HepG2 (cell line): ENCODE measurements around the gene BCORL1. TPM values are rescaled to one million over a fixed set of nuclear protein-coding genes. Genes with fewer than 3 reads are reported as not detected.

Source experiments
- ATAC-seq: fragments of 200-7000 bp; cut with Tn5 transposase; 3 replicates; pipeline ENCODE4 v1.9.1; 2020; ENCODE audit warnings: mild to moderate bottlenecking, moderate library complexity
- BruUV-seq: library from RNA; stranded (reverse); fragments of 400-500 nt; replicated peaks from 2 replicates; lab custom pipeline; 2021; lab: Mats Ljungman, UMichigan
- CTCF ChIA-PET: fragments of 300-600 bp; formaldehyde crosslinking; extraction: SDS; loops from one replicate; lab custom pipeline; 2021; ENCODE audit warnings: low total read pairs, inconsistent platforms, low intra/inter-chr PET ratio; lab: Yijun Ruan, JAX
- POLR2A ChIA-PET: fragments of 350-600 bp; sonication (Branson Sonifier 250); formaldehyde crosslinking; loops from one replicate; lab custom pipeline; 2020; ENCODE audit warnings: antibody characterized with exemption, inconsistent platforms; lab: Yijun Ruan, JAX
- DNase-seq: peaks from one replicate; pipeline ENCODE4 v3.0.0-alpha.2; 2015; ENCODE audit warnings: low spot score
- FAIRE-seq: peaks from 3 replicates; lab custom pipeline; 2011; peaks lifted over from hg19 to GRCh38; lab: Jason Lieb, UNC
- H2AFZ ChIP-seq: one replicate; pipeline ENCODE4 v1.6.1; 2011; ENCODE audit warnings: low read length, inconsistent platforms
- H3K27ac ChIP-seq: fragments of 300-600 bp; 3 replicates; pipeline ENCODE4 v1.8.0; 2011; ENCODE audit warnings: mixed run types, mild to moderate bottlenecking, mixed read lengths, low read length, inconsistent platforms; ENCODE audit not compliant: insufficient read depth; ENCODE audit errors: extremely low read length
- H3K27me3 ChIP-seq, 2 experiments: fragments of 200-600 bp in 1 of 2; 2 replicates in 1 of 2; 3 replicates in 1 of 2; pipeline versions ENCODE4 v1.6.0 to v1.8.0; 2011; ENCODE audit warnings: low read length in 2 of 2, mild to moderate bottlenecking in 2 of 2, moderate library complexity in 2 of 2, inconsistent platforms in 1 of 2; ENCODE audit not compliant: insufficient read depth in 2 of 2, control insufficient read depth in 1 of 2
- H3K36me3 ChIP-seq, 2 experiments: fragments of 200-600 bp in 1 of 2; replicated peaks in 1 of 2; 2 replicates in 1 of 2; 3 replicates in 1 of 2; pipeline versions ENCODE4 v1.5.1 to v1.8.0; 2011; ENCODE audit warnings: low read length in 2 of 2, inconsistent platforms in 1 of 2; ENCODE audit not compliant: insufficient read depth in 2 of 2, control insufficient read depth in 1 of 2
- H3K4me1 ChIP-seq: 2 replicates; pipeline ENCODE4 v1.5.1; 2012; ENCODE audit warnings: low read length, inconsistent platforms; ENCODE audit not compliant: insufficient read depth
- H3K4me2 ChIP-seq: 2 replicates; pipeline ENCODE4 v1.6.0; 2011; ENCODE audit warnings: low read depth, low read length, inconsistent platforms
- H3K4me3 ChIP-seq, 3 experiments: fragments of 200-600 bp in 1 of 3; sonication (generic), shearing (Covaris generic) in 1 of 3; replicated peaks in 1 of 3; 2 replicates each; pipeline ENCODE4 v1.5.1; 2011 to 2016; ENCODE audit warnings: low read length in 3 of 3, inconsistent platforms in 2 of 3, low read depth in 2 of 3, mild to moderate bottlenecking in 2 of 3, control low read depth in 1 of 3, mixed read lengths in 1 of 3; ENCODE audit not compliant: insufficient read depth in 1 of 3
- H3K79me2 ChIP-seq: one replicate; pipeline ENCODE4 v1.6.1; 2011; ENCODE audit warnings: low read length, inconsistent platforms; ENCODE audit not compliant: insufficient read depth
- H3K9ac ChIP-seq: 2 replicates; pipeline ENCODE4 v1.6.0; 2011; ENCODE audit warnings: mild to moderate bottlenecking, low read depth, low read length, inconsistent platforms; ENCODE audit not compliant: insufficient read depth
- H3K9me3 ChIP-seq: 2 replicates; pipeline ENCODE4 v1.5.1; 2012; ENCODE audit warnings: mild to moderate bottlenecking, low read length
- H4K20me1 ChIP-seq: 2 replicates; pipeline ENCODE4 v1.6.0; 2011; ENCODE audit warnings: inconsistent platforms, mild to moderate bottlenecking, low read length, moderate library complexity; ENCODE audit not compliant: insufficient read depth
- ELF4 ChIP-seq: sonication (generic); formaldehyde crosslinking; IDR thresholded peaks from 2 replicates; pipeline ENCODE4 v1.5.0; 2020; ENCODE audit warnings: missing genetic modification reagents, mild to moderate bottlenecking, moderate library complexity, borderline replicate concordance
- GZF1 ChIP-seq: sonication (generic); formaldehyde crosslinking; IDR thresholded peaks from 2 replicates; pipeline ENCODE4 v1.5.1; 2020; ENCODE audit warnings: mild to moderate bottlenecking, missing genetic modification reagents
- HNRNPUL1 ChIP-seq: fragments of 200-400 bp; formaldehyde crosslinking; IDR thresholded peaks from 2 replicates; pipeline ENCODE4 v1.6.1; 2017; ENCODE audit warnings: low read depth, mild to moderate bottlenecking, low read length, moderate library complexity
- MED8 ChIP-seq: sonication (generic); formaldehyde crosslinking; IDR thresholded peaks from 2 replicates; pipeline ENCODE4 v1.8.1; 2023; ENCODE audit warnings: mild to moderate bottlenecking, missing genetic modification reagents; ENCODE audit not compliant: insufficient replicate concordance
- PBX2 ChIP-seq: IDR thresholded peaks from 2 replicates; pipeline ENCODE4 v1.6.1; 2016; ENCODE audit warnings: control low read depth
- PRDM4 ChIP-seq: sonication (generic); formaldehyde crosslinking; IDR thresholded peaks from 2 replicates; pipeline ENCODE4 v1.9.0; 2021; ENCODE audit warnings: missing genetic modification reagents, borderline replicate concordance
- SKI ChIP-seq: fragments of 450-650 bp; IDR thresholded peaks from one replicate; pipeline ENCODE4 v1.6.1; 2018; ENCODE audit warnings: mild to moderate bottlenecking; ENCODE audit not compliant: partially characterized antibody
- THAP8 ChIP-seq: sonication (generic); formaldehyde crosslinking; IDR thresholded peaks from 2 replicates; pipeline ENCODE4 v1.5.1; 2020; ENCODE audit warnings: missing genetic modification reagents, mild to moderate bottlenecking, borderline replicate concordance
- ZBTB7A ChIP-seq: sonication (generic); formaldehyde crosslinking; IDR thresholded peaks from 2 replicates; pipeline ENCODE4 v1.8.0; 2022; ENCODE audit warnings: mild to moderate bottlenecking, missing genetic modification reagents
- ZIK1 ChIP-seq: sonication (generic); formaldehyde crosslinking; IDR thresholded peaks from 2 replicates; pipeline ENCODE4 v1.5.0; 2020; ENCODE audit warnings: mild to moderate bottlenecking, low read depth, missing genetic modification reagents, borderline replicate concordance
- ZKSCAN5 ChIP-seq: sonication (generic); formaldehyde crosslinking; IDR thresholded peaks from 2 replicates; pipeline ENCODE4 v1.5.1; 2020; ENCODE audit warnings: mild to moderate bottlenecking, missing genetic modification reagents
- ZNF225 ChIP-seq: sonication (generic); formaldehyde crosslinking; IDR thresholded peaks from 2 replicates; pipeline ENCODE4 v1.4.0; 2020; ENCODE audit warnings: mild to moderate bottlenecking, missing genetic modification reagents
- ZNF558 ChIP-seq: sonication (generic); formaldehyde crosslinking; IDR thresholded peaks from 2 replicates; pipeline ENCODE4 v1.9.0; 2022; ENCODE audit warnings: mild to moderate bottlenecking, missing genetic modification reagents, borderline replicate concordance
- ZNF724P ChIP-seq: sonication (generic); formaldehyde crosslinking; IDR thresholded peaks from 2 replicates; pipeline ENCODE4 v1.8.0; 2022; ENCODE audit warnings: missing genetic modification reagents, borderline replicate concordance
- ZNF749 ChIP-seq: sonication (generic); formaldehyde crosslinking; IDR thresholded peaks from 2 replicates; pipeline ENCODE4 v1.8.0; 2022; ENCODE audit warnings: mild to moderate bottlenecking, missing genetic modification reagents, moderate library complexity, borderline replicate concordance
- ZNF782 ChIP-seq: sonication (generic); formaldehyde crosslinking; IDR thresholded peaks from 2 replicates; pipeline ENCODE4 v1.4.0; 2020; ENCODE audit warnings: missing genetic modification reagents, mild to moderate bottlenecking, borderline replicate concordance
- WGBS: methylation state at CpG from one replicate; pipeline ENCODE4 v1.1.6; 2017; ENCODE audit warnings: low lambda C conversion rate; 5-methylcytosine and 5-hydroxymethylcytosine counted together
- in situ Hi-C: cut with HindIII; loops from 2 replicates; pipeline ENCODE4 v1.10.0; 2017; ENCODE audit warnings: low pct_unique_long_range_greater_than_20kb; ENCODE audit not compliant: extremely low pct_ligation_motif_present
- intact Hi-C: fragments of 100-400 bp; cut with micrococcal nuclease; formaldehyde crosslinking; loops from one replicate; pipeline ENCODE4 v1.10.0; 2022; ENCODE audit not compliant: unreplicated experiment
- polyA plus RNA-seq, 8 experiments: library from polyadenylated mRNA; depleted of rRNA in 3 of 8; stranded (reverse) in 7 of 8; unstranded in 1 of 8; fragments of >200 nt; fragmentation: Illumina TruSeq in 4 of 8; extraction: Trizol in 4 of 8; gene quantifications; 2 replicates each; pipeline versions ENCODE4 v1.2.1 to v1.2.3, GENCODE V29; 2011 to 2016; ENCODE audit warnings: low read depth in 4 of 8, missing spikeins in 1 of 8, mixed read lengths in 1 of 8; ENCODE audit not compliant: insufficient read depth in 1 of 8
- total RNA-seq, 5 experiments: library from RNA; depleted of rRNA; stranded (reverse); fragments of >200 nt; fragmentation: Illumina TruSeq; extraction: Trizol; gene quantifications; 2 replicates each; pipeline ENCODE4 v1.2.3, GENCODE V29; 2016; ENCODE audit warnings: low read depth in 1 of 5

Gene BCORL1
- total and polyA plus RNA-seq, 2 of the 13 experiments (the other 11 are each of a cell fraction or from before 2014, with no cell fraction given) = 0.67 to 1.4 TPM

- TF ChIP-seq ZNF749 (CRISPR knock-in tag) = no peak
- TF ChIP-seq PRDM4 (CRISPR knock-in tag) = no peak
- TF ChIP-seq ZBTB7A (CRISPR knock-in tag) = no peak
- TF ChIP-seq ZIK1 = no peak
- no peak for TF ChIP-seq PBX2 (CRISPR knock-in tag)
- TF ChIP-seq SKI = no peak
- TF ChIP-seq MED8 = no peak
- no peak for TF ChIP-seq ZKSCAN5 (CRISPR knock-in tag)
- TF ChIP-seq HNRNPUL1 = no peak
- no peak for TF ChIP-seq ZNF724P
- no peak for TF ChIP-seq ZNF782 (CRISPR knock-in tag)
- no peak for TF ChIP-seq THAP8 (CRISPR knock-in tag)
- TF ChIP-seq GZF1 (CRISPR knock-in tag) = no peak
- TF ChIP-seq ZNF225 (CRISPR knock-in tag) = no peak
- no peak for TF ChIP-seq ZNF558 (CRISPR knock-in tag)
- TF ChIP-seq ELF4 = no peak
- no peak for FAIRE-seq
- no peak overlapping the region for H3K4me3 ChIP-seq
- no TSS peak for BruUV-seq
- no peaks in the 10 kb centered on the region for H3K79me2 ChIP-seq
- H3K27ac ChIP-seq = no peak overlapping the region
- no peak for DNase-seq
- CTCF ChIA-PET = no interaction called here
- no peak for ATAC-seq
- POLR2A ChIA-PET = no interaction called here
- H4K20me1 ChIP-seq = no peaks in the 10 kb centered on the region
- intact Hi-C loops (no loop called here), in situ Hi-C loops (no loop called here)
- 0 out of 2 replicates have a peak, but pooled peaks cover 13% of the 10 kb centered on the region for H3K4me1 ChIP-seq
- no peak overlapping the region for H2AFZ ChIP-seq
- peaks cover 0 to 1% of the 10 kb centered on the region in 2 experiments; a peak in 1 of 5 replicates for H3K27me3 ChIP-seq
- no peaks in the 10 kb centered on the region for H3K36me3 ChIP-seq
- H3K4me2 ChIP-seq = no peak overlapping the region
- 89% methylated on average over 3 of the region's 3 CpGs for WGBS
- H3K9ac ChIP-seq = no peak overlapping the region
- H3K9me3 ChIP-seq = no peaks in the 10 kb centered on the region
Measured at GRCh38 chrX:129955682-129956081, 26.8 kb upstream of the BCORL1 start.
